HepG2 (cell line): Measurements from ENCODE around the gene PTPRF. TPM values are rescaled to one million over a fixed set of nuclear protein-coding genes. Genes with fewer than 3 reads are reported as not detected.
A peak's percentile ranks its signal among the peaks of the same experiment; 100 is the strongest.

Experiments
- ATAC-seq: fragments of 200-7000 bp; cut with Tn5 transposase; 3 replicates; pipeline ENCODE4 v1.9.1; 2020; ENCODE audit warnings: mild to moderate bottlenecking, moderate library complexity
- BruUV-seq: library from RNA; stranded (reverse); fragments of 400-500 nt; replicated peaks from 2 replicates; lab custom pipeline; 2021; lab: Mats Ljungman, UMichigan
- CTCF ChIA-PET: fragments of 300-600 bp; formaldehyde crosslinking; extraction: SDS; loops from one replicate; lab custom pipeline; 2021; ENCODE audit warnings: low total read pairs, inconsistent platforms, low intra/inter-chr PET ratio; lab: Yijun Ruan, JAX
- POLR2A ChIA-PET: fragments of 350-600 bp; sonication (Branson Sonifier 250); formaldehyde crosslinking; loops from one replicate; lab custom pipeline; 2020; ENCODE audit warnings: antibody characterized with exemption, inconsistent platforms; lab: Yijun Ruan, JAX
- DNase-seq: peaks from one replicate; pipeline ENCODE4 v3.0.0-alpha.2; 2015; ENCODE audit warnings: low spot score
- FAIRE-seq: peaks from 3 replicates; lab custom pipeline; 2011; peaks lifted over from hg19 to GRCh38; lab: Jason Lieb, UNC
- H2AFZ ChIP-seq: one replicate; pipeline ENCODE4 v1.6.1; 2011; ENCODE audit warnings: low read length, inconsistent platforms
- H3K27ac ChIP-seq: fragments of 300-600 bp; 3 replicates; pipeline ENCODE4 v1.8.0; 2011; ENCODE audit warnings: mixed run types, mild to moderate bottlenecking, mixed read lengths, low read length, inconsistent platforms; ENCODE audit not compliant: insufficient read depth; ENCODE audit errors: extremely low read length
- H3K27me3 ChIP-seq, 2 experiments: fragments of 200-600 bp in 1 of 2; 2 replicates in 1 of 2; 3 replicates in 1 of 2; pipeline versions ENCODE4 v1.6.0 to v1.8.0; 2011; ENCODE audit warnings: low read length in 2 of 2, mild to moderate bottlenecking in 2 of 2, moderate library complexity in 2 of 2, inconsistent platforms in 1 of 2; ENCODE audit not compliant: insufficient read depth in 2 of 2, control insufficient read depth in 1 of 2
- H3K36me3 ChIP-seq, 2 experiments: fragments of 200-600 bp in 1 of 2; replicated peaks in 1 of 2; 2 replicates in 1 of 2; 3 replicates in 1 of 2; pipeline versions ENCODE4 v1.5.1 to v1.8.0; 2011; ENCODE audit warnings: low read length in 2 of 2, inconsistent platforms in 1 of 2; ENCODE audit not compliant: insufficient read depth in 2 of 2, control insufficient read depth in 1 of 2
- H3K4me1 ChIP-seq: 2 replicates; pipeline ENCODE4 v1.5.1; 2012; ENCODE audit warnings: low read length, inconsistent platforms; ENCODE audit not compliant: insufficient read depth
- H3K4me2 ChIP-seq: 2 replicates; pipeline ENCODE4 v1.6.0; 2011; ENCODE audit warnings: low read depth, low read length, inconsistent platforms
- H3K4me3 ChIP-seq, 3 experiments: fragments of 200-600 bp in 1 of 3; sonication (generic), shearing (Covaris generic) in 1 of 3; replicated peaks in 1 of 3; 2 replicates each; pipeline ENCODE4 v1.5.1; 2011 to 2016; ENCODE audit warnings: low read length in 3 of 3, inconsistent platforms in 2 of 3, low read depth in 2 of 3, mild to moderate bottlenecking in 2 of 3, control low read depth in 1 of 3, mixed read lengths in 1 of 3; ENCODE audit not compliant: insufficient read depth in 1 of 3
- H3K79me2 ChIP-seq: one replicate; pipeline ENCODE4 v1.6.1; 2011; ENCODE audit warnings: low read length, inconsistent platforms; ENCODE audit not compliant: insufficient read depth
- H3K9ac ChIP-seq: 2 replicates; pipeline ENCODE4 v1.6.0; 2011; ENCODE audit warnings: mild to moderate bottlenecking, low read depth, low read length, inconsistent platforms; ENCODE audit not compliant: insufficient read depth
- H3K9me3 ChIP-seq: 2 replicates; pipeline ENCODE4 v1.5.1; 2012; ENCODE audit warnings: mild to moderate bottlenecking, low read length
- H4K20me1 ChIP-seq: 2 replicates; pipeline ENCODE4 v1.6.0; 2011; ENCODE audit warnings: inconsistent platforms, mild to moderate bottlenecking, low read length, moderate library complexity; ENCODE audit not compliant: insufficient read depth
- CBX1 ChIP-seq: IDR thresholded peaks from one replicate; pipeline ENCODE4 v1.6.1; 2016; ENCODE audit warnings: antibody characterized with exemption, low read depth
- DPF2 ChIP-seq: sonication (generic); formaldehyde crosslinking; IDR thresholded peaks from 2 replicates; pipeline ENCODE4 v1.4.0; 2020; ENCODE audit warnings: mild to moderate bottlenecking, low read depth, missing genetic modification reagents, borderline replicate concordance
- HNF4A ChIP-seq: sonication (generic); formaldehyde crosslinking; IDR thresholded peaks from 2 replicates; pipeline ENCODE4 v1.4.0; 2020; ENCODE audit warnings: missing genetic modification reagents
- IKZF4 ChIP-seq: sonication (generic); formaldehyde crosslinking; IDR thresholded peaks from 2 replicates; pipeline ENCODE4 v1.5.1; 2020; ENCODE audit warnings: borderline replicate concordance, mild to moderate bottlenecking, low read depth, missing genetic modification reagents; ENCODE audit errors: not compliant biosample characterization
- NCOR1 ChIP-seq: fragments of 200-600 bp; sonication (generic); IDR thresholded peaks from 2 replicates; pipeline ENCODE4 v1.7.0; 2017; ENCODE audit warnings: antibody characterized with exemption, low read length, borderline replicate concordance
- NR2F6 ChIP-seq, 2 experiments: IDR thresholded peaks; 2 replicates each; pipeline ENCODE4 v1.6.1; 2016; ENCODE audit warnings: antibody characterized with exemption in 1 of 2, mild to moderate bottlenecking in 1 of 2
- SMC3 ChIP-seq: IDR thresholded peaks from 2 replicates; pipeline ENCODE4 v1.6.1; 2011; ENCODE audit warnings: low read length, improper control_type of control experiment
- TERF1 ChIP-seq: sonication (generic); formaldehyde crosslinking; IDR thresholded peaks from 2 replicates; pipeline ENCODE4 v1.8.0; 2022; ENCODE audit warnings: mild to moderate bottlenecking, missing genetic modification reagents, moderate library complexity
- ZNF256 ChIP-seq: sonication (generic); formaldehyde crosslinking; conservative IDR thresholded peaks from 2 replicates; pipeline ENCODE4 v1.4.0; 2020; ENCODE audit warnings: missing genetic modification reagents
- ZNF264 ChIP-seq: sonication (generic); formaldehyde crosslinking; IDR thresholded peaks from 2 replicates; pipeline ENCODE4 v1.4.0; 2020; ENCODE audit warnings: missing genetic modification reagents
- ZNF354B ChIP-seq: sonication (generic); formaldehyde crosslinking; IDR thresholded peaks from 2 replicates; pipeline ENCODE4 v1.8.0; 2022; ENCODE audit warnings: mild to moderate bottlenecking, missing genetic modification reagents
- ZNF550 ChIP-seq: sonication (generic); formaldehyde crosslinking; IDR thresholded peaks from 2 replicates; pipeline ENCODE4 v1.4.0; 2020; ENCODE audit warnings: mild to moderate bottlenecking, missing genetic modification reagents, borderline replicate concordance
- ZNF576 ChIP-seq: sonication (generic); formaldehyde crosslinking; IDR thresholded peaks from 2 replicates; pipeline ENCODE4 v1.4.0; 2020; ENCODE audit warnings: mild to moderate bottlenecking, missing genetic modification reagents
- ZNF724P ChIP-seq: sonication (generic); formaldehyde crosslinking; IDR thresholded peaks from 2 replicates; pipeline ENCODE4 v1.8.0; 2022; ENCODE audit warnings: missing genetic modification reagents, borderline replicate concordance
- ZNF775 ChIP-seq: sonication (generic); formaldehyde crosslinking; IDR thresholded peaks from 2 replicates; pipeline ENCODE4 v1.4.0; 2020; ENCODE audit warnings: missing genetic modification reagents, mild to moderate bottlenecking, moderate library complexity, borderline replicate concordance
- ZSCAN30 ChIP-seq: sonication (generic); formaldehyde crosslinking; IDR thresholded peaks from 2 replicates; pipeline ENCODE4 v1.5.0; 2020; ENCODE audit warnings: mild to moderate bottlenecking, missing genetic modification reagents
- WGBS: methylation state at CpG from one replicate; pipeline ENCODE4 v1.1.6; 2017; ENCODE audit warnings: low lambda C conversion rate; 5-methylcytosine and 5-hydroxymethylcytosine counted together
- in situ Hi-C: cut with HindIII; loops from 2 replicates; pipeline ENCODE4 v1.10.0; 2017; ENCODE audit warnings: low pct_unique_long_range_greater_than_20kb; ENCODE audit not compliant: extremely low pct_ligation_motif_present
- intact Hi-C: fragments of 100-400 bp; cut with micrococcal nuclease; formaldehyde crosslinking; loops from one replicate; pipeline ENCODE4 v1.10.0; 2022; ENCODE audit not compliant: unreplicated experiment
- polyA plus RNA-seq, 8 experiments: library from polyadenylated mRNA; depleted of rRNA in 3 of 8; stranded (reverse) in 7 of 8; unstranded in 1 of 8; fragments of >200 nt; fragmentation: Illumina TruSeq in 4 of 8; extraction: Trizol in 4 of 8; gene quantifications; 2 replicates each; pipeline versions ENCODE4 v1.2.1 to v1.2.3, GENCODE V29; 2011 to 2016; ENCODE audit warnings: low read depth in 4 of 8, missing spikeins in 1 of 8, mixed read lengths in 1 of 8; ENCODE audit not compliant: insufficient read depth in 1 of 8
- total RNA-seq, 5 experiments: library from RNA; depleted of rRNA; stranded (reverse); fragments of >200 nt; fragmentation: Illumina TruSeq; extraction: Trizol; gene quantifications; 2 replicates each; pipeline ENCODE4 v1.2.3, GENCODE V29; 2016; ENCODE audit warnings: low read depth in 1 of 5

The PTPRF gene
- total and polyA plus RNA-seq, 2 of the 13 experiments (the other 11 are each of a cell fraction or from before 2014, with no cell fraction given): 55.9 to 167 TPM

GRCh38 chr1:43542527-43543458, 12.1 kb downstream of the PTPRF start:
- DNase-seq (no peak), ATAC-seq (no peak), FAIRE-seq (no peak)
- TF ChIP-seq ZNF550 (CRISPR knock-in tag) (0 out of 2 replicates have a peak, but pooled peaks have one; percentile 76), SMC3 (no peak)
- intact Hi-C loops: no loop called here
- H3K4me1 ChIP-seq: peaks cover 83% of the 10 kb centered on the region
- POLR2A ChIA-PET: interaction anchor here (0.5 to 7.7 kb wide), 7 partner anchors 9 to 293 kb away, joined by 3 to 87 read pairs (median 5); partner anchors contain the start of gene PTPRF
- BruUV-seq: no TSS peak
- peak overlapping the region; percentile 5; the same call in 1 of the 2 replicates for H3K9ac ChIP-seq
- peaks cover 15 to 43% of the 10 kb centered on the region in 2 experiments; a peak in 4 of 5 replicates for H3K36me3 ChIP-seq
- no peaks in the 10 kb centered on the region for H3K9me3 ChIP-seq
- in situ Hi-C loops: no loop called here
- H2AFZ ChIP-seq: no peak overlapping the region
- peak overlapping the region; percentile 53 for H3K4me2 ChIP-seq
- H3K4me3 ChIP-seq: no peak overlapping the region
- H3K27ac ChIP-seq: peak overlapping the region; percentile 96
- CTCF ChIA-PET: no interaction called here
- WGBS: 85% methylated on average over 12 of the region's 15 CpGs
- H3K79me2 ChIP-seq: peaks cover 69% of the 10 kb centered on the region
- no peaks in the 10 kb centered on the region for H3K27me3 ChIP-seq
- H4K20me1 ChIP-seq: peaks cover 1% of the 10 kb centered on the region; the same call in 1 of the 2 replicates

GRCh38 chr1:43543567-43543966, 12.9 kb downstream of the PTPRF start:
- Histone ChIP-seq H3K27me3 (no peaks in the 10 kb centered on the region), H3K9me3 (no peaks in the 10 kb centered on the region), H3K9ac (no peak overlapping the region), H3K27ac (peak overlapping the region; percentile 96), H3K79me2 (peaks cover 63% of the 10 kb centered on the region), H4K20me1 (no peaks in the 10 kb centered on the region; the same call in 1 of the 2 replicates), H2AFZ (no peak overlapping the region), H3K4me2 (peak overlapping the region; percentile 26; the same call in 1 of the 2 replicates), H3K36me3 (peaks cover 10 to 36% of the 10 kb centered on the region in 2 experiments; a peak in 4 of 5 replicates), H3K4me1 (peaks cover 86% of the 10 kb centered on the region), H3K4me3 (no peak overlapping the region)
- no peak for ATAC-seq
- ChIA-PET POLR2A (interaction anchor here (0.5 to 7.7 kb wide), 2 partner anchors 10 to 294 kb away, joined by 3 to 87 read pairs; partner anchors contain the start of gene PTPRF), CTCF (no interaction called here)
- DNase-seq: no peak
- no TSS peak for BruUV-seq
- WGBS: 80% methylated on average over 8 of the region's 8 CpGs
- FAIRE-seq: no peak
- in situ Hi-C loops: no loop called here
- intact Hi-C loops: no loop called here
- TF ChIP-seq NR2F6 (IDR thresholded peaks at IDR 0.05) (no peak), NR2F6 (CRISPR knock-in tag; IDR thresholded peaks at IDR 0.05) (peak; percentile 31; the same call in 1 of the 2 replicates), ZNF775 (CRISPR knock-in tag) (no peak), DPF2 (no peak), CBX1 (no peak), ZNF264 (CRISPR knock-in tag) (no peak), ZNF256 (no peak), ZNF576 (no peak), HNF4A (CRISPR knock-in tag) (peak; percentile 50), ZNF724P (CRISPR knock-in tag) (no peak), ZNF354B (CRISPR knock-in tag) (no peak), TERF1 (CRISPR knock-in tag) (no peak), IKZF4 (CRISPR knock-in tag) (no peak), NCOR1 (peak; percentile 43), ZSCAN30 (CRISPR knock-in tag) (no peak)
